Activated T-helper 17 cell treated with anti-CD3 and anti-CD28 coated beads, Interleukin-2, amount 50 U/mL, for 72 hours (primary cell): Measurements from ENCODE around the gene VPS4B. TPM values are rescaled to one million over a fixed set of nuclear protein-coding genes. Genes with fewer than 3 reads are reported as not detected.

Experiments used
- ATAC-seq: fragments of 150-1000 bp; cut with Tn5 transposase; replicated peaks from 2 replicates; pipeline ENCODE4 v1.10.0; 2021; ENCODE audit warnings: mild to moderate bottlenecking, moderate library complexity
- H3K27ac Mint-ChIP-seq: one replicate; pipeline ENCODE4 v1.8.0; 2022; ENCODE audit warnings: mixed read lengths
- H3K27me3 Mint-ChIP-seq: one replicate; pipeline ENCODE4 v1.8.0; 2022; ENCODE audit warnings: mixed read lengths
- H3K36me3 Mint-ChIP-seq: one replicate; pipeline ENCODE4 v1.8.0; 2022; ENCODE audit warnings: low read depth, mild to moderate bottlenecking, mixed read lengths
- H3K4me1 Mint-ChIP-seq: one replicate; pipeline ENCODE4 v1.8.0; 2022; ENCODE audit warnings: mixed read lengths
- H3K4me3 Mint-ChIP-seq: one replicate; pipeline ENCODE4 v1.8.0; 2022; ENCODE audit warnings: mild to moderate bottlenecking, mixed read lengths
- H3K9me3 Mint-ChIP-seq: one replicate; pipeline ENCODE4 v1.8.0; 2022; ENCODE audit warnings: mixed read lengths
- total RNA-seq, 2 donors: library from RNA; stranded (reverse); gene quantifications; one replicate each; pipeline ENCODE4 v1.2.3, GENCODE V29; 2022

Gene VPS4B
- total RNA-seq, 2 donors from 2014 or later, result 63.8 to 72.3 TPM

DNA sequence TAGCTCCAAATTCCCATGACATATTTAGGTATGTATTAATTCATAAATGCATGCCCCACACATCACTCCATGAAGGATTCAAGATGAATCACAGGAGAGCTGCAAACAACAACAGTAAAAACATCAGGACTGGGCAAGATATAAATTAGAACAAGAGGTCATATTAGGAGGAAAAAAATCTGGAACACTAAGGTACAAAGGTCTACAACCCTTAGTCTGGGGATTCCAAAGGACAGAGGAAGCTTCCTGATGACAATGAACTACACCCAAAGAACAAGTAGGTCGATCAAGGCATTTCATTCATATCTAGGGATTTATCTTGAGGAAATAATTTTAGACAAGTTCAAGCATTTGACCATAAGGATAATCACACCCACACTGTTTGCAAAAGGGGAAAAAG is 14.5 kb downstream of the VPS4B start:
- H3K4me1 Mint-ChIP-seq, result peaks cover 26% of the 10 kb centered on the region
- H3K4me3 Mint-ChIP-seq, result no peak overlapping the region
- ATAC-seq, result no peak
- no peaks in the 10 kb centered on the region for H3K9me3 Mint-ChIP-seq
- H3K27ac Mint-ChIP-seq, result peak overlapping the region; percentile 37
- peaks cover 92% of the 10 kb centered on the region for H3K36me3 Mint-ChIP-seq
- H3K27me3 Mint-ChIP-seq, result no peaks in the 10 kb centered on the region

DNA sequence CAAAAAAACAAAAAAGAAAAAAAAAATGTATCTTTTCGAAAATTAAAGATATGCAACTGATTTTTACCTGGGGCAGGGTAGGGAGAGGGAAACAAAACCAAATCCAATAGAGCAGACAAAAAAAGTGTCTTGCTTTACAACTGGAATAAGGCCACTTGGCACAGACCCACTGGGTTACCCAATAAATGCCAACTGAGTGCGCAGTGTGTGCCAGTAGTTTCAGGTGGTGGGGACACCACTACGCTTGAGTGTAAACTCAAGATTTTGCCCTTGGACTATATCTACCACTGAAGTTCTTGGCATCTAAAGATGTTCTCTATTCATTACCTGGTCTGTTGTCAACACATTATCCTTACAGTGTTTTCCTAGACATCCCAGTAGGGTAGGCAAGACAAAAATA is 16.3 kb downstream of the VPS4B start:
- no peak overlapping the region for H3K4me3 Mint-ChIP-seq
- no peaks in the 10 kb centered on the region for H3K9me3 Mint-ChIP-seq
- H3K36me3 Mint-ChIP-seq, result peaks cover 98% of the 10 kb centered on the region
- no peaks in the 10 kb centered on the region for H3K27me3 Mint-ChIP-seq
- no peak for ATAC-seq
- H3K4me1 Mint-ChIP-seq, result peaks cover 25% of the 10 kb centered on the region
- no peak overlapping the region for H3K27ac Mint-ChIP-seq

DNA sequence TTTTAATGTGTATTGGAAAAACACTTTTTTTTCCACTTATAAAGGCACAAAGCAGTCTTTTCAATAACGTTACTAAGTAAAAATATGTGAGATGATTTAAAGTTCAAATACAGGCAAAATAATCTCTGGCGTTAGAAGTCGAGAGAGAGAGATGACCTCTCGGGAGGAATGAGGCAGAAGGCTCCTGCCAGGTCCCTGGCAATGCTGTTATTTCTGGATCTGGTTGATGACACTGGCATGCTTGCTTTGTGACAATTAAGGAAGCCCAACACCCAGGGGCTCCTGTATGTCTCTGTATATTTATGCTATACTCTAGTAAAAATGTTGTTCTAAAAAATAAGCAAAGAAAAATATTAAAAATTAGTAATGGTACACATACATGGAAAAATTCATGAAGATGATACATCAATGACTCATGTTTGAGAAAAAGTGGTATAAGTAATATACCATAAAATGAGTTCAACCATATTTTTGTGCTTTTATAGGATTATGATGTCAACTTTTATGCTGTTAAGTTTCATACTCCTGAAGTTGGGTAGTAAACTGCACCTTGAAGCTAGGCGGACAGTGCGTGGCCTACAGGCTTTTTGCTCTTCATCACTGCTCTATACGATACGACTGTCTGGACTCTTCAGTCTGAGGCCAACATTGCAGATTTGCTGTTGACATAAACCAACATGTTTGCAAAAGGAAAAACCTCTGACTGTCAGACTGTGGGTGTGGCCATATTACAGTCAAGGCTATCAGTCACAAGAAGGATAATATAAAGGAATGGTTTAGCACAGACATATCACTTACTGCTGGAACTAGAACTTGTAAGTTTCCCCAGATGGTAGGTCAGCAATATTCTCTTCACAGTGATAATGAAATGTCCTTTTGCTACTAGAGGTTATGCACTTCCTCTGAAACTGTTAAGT is 19.8 kb downstream of the VPS4B start:
- Mint-ChIP-seq H3K4me3 (no peak overlapping the region), H3K4me1 (peaks cover 13% of the 10 kb centered on the region), H3K36me3 (peaks cover 98% of the 10 kb centered on the region), H3K27ac (peak overlapping the region; percentile 62), H3K9me3 (no peaks in the 10 kb centered on the region), H3K27me3 (no peaks in the 10 kb centered on the region)
- ATAC-seq, result peak; percentile 18

DNA sequence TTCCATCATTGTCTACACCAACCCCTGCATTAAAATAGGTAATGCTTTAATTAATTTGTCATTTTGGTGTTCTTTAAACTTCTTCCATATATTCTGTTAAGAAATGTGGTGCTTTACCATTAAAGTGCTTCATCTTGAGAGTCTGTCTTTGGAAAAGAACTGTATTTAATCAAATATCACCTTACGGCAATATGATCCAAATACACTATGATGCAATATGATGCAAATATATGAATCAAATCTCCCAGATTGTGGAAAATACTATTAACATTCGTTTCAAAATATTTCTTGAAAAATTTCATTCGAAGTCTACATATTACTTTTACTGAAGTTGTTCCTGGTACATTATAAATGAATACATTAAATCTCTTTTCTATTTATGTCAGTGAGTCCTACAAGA is 23.0 kb downstream of the VPS4B start:
- ATAC-seq, result no peak
- Mint-ChIP-seq H3K36me3 (peaks cover 100% of the 10 kb centered on the region), H3K27ac (peak overlapping the region; percentile 90), H3K27me3 (no peaks in the 10 kb centered on the region), H3K4me3 (peak overlapping the region; percentile 71), H3K9me3 (no peaks in the 10 kb centered on the region), H3K4me1 (peaks cover 13% of the 10 kb centered on the region)

DNA sequence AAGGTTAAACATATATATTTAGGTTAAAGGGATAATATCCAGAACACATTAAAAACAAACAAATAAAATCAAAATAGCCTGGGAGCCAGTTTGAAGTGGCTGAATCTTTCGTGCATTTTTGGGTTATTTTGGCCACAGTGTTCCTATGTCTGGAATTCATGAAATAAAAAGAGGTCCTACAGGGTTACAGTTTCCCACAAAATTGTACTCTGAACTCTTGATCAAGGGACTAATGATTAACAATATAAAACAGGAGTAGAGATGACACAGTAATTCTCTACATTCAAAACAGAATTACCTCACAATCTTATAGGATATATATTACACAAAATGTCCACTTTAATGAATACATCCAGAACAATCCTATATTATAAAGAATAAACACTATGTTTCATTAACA is 24.9 kb downstream of the VPS4B start:
- no peaks in the 10 kb centered on the region for H3K27me3 Mint-ChIP-seq
- no peak overlapping the region for H3K27ac Mint-ChIP-seq
- H3K4me1 Mint-ChIP-seq, result peaks cover 9% of the 10 kb centered on the region
- H3K4me3 Mint-ChIP-seq, result no peak overlapping the region
- no peaks in the 10 kb centered on the region for H3K9me3 Mint-ChIP-seq
- no peak for ATAC-seq
- H3K36me3 Mint-ChIP-seq, result peaks cover 97% of the 10 kb centered on the region

DNA sequence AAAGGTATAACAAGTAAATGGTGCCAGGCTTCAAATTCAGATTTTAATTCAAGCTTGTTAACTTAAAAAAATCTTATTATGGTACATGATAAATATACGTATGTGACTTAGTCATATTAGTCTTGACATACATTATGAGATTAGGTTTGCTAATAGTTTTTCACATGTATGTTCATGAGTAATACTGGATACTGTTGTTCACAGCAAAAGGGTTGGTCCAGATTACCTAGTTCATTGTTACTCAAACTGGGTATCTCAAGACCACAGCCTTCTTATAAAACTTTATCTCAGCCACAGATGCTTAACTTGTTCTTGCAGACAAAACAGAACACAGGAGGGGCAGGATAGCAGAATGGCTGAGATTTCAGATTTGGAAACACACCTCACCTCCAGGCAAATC is 26.8 kb downstream of the VPS4B start:
- H3K9me3 Mint-ChIP-seq, result no peaks in the 10 kb centered on the region
- H3K4me1 Mint-ChIP-seq, result peaks cover 8% of the 10 kb centered on the region
- H3K27ac Mint-ChIP-seq, result no peak overlapping the region
- ATAC-seq, result no peak
- H3K27me3 Mint-ChIP-seq, result no peaks in the 10 kb centered on the region
- peaks cover 94% of the 10 kb centered on the region for H3K36me3 Mint-ChIP-seq
- no peak overlapping the region for H3K4me3 Mint-ChIP-seq

DNA sequence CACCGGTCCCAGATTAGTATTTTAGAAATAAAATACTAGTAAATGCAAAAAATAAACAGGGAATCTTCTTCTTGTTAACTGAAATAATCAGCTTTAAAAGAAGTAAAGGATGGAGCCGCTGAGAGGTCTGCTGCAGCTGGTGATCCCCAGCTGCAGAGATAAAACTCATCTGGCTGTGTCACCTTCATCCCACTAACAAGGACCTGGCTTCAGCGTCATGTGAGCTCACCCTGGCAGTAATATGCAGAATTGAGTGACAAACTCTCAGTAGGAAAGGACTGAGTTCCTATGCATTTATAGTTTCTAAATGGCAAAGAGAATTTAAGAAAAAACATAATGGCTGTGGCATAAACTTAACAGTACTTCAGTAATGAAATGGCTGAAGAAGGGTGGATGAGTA is 27.3 kb downstream of the VPS4B start:
- no peaks in the 10 kb centered on the region for H3K27me3 Mint-ChIP-seq
- peaks cover 3% of the 10 kb centered on the region for H3K4me1 Mint-ChIP-seq
- no peak overlapping the region for H3K4me3 Mint-ChIP-seq
- H3K36me3 Mint-ChIP-seq, result peaks cover 94% of the 10 kb centered on the region
- no peak for ATAC-seq
- no peak overlapping the region for H3K27ac Mint-ChIP-seq
- no peaks in the 10 kb centered on the region for H3K9me3 Mint-ChIP-seq

DNA sequence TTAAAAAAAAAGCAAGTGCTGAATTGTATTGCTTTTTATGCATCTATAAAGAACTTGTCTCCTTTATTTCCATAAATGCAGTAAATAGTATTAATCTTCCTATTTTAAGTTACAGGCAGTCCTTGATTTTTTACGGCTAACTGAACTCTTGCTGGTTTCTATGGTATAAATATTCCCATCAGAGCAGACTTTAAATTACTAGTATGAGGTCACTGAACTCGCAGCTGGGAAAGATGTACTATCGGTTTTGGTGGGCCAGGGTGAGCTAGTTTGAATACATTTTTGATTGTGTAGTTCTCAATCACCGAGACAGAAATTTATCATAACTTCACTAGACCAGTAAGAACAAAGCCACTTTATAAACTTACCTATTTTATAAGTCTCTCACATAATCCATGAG is 34.4 kb downstream of the VPS4B start:
- Mint-ChIP-seq H3K27me3 (no peaks in the 10 kb centered on the region), H3K9me3 (no peaks in the 10 kb centered on the region), H3K36me3 (peaks cover 53% of the 10 kb centered on the region), H3K4me1 (no peaks in the 10 kb centered on the region), H3K27ac (no peak overlapping the region), H3K4me3 (no peak overlapping the region)
- ATAC-seq, result no peak

DNA sequence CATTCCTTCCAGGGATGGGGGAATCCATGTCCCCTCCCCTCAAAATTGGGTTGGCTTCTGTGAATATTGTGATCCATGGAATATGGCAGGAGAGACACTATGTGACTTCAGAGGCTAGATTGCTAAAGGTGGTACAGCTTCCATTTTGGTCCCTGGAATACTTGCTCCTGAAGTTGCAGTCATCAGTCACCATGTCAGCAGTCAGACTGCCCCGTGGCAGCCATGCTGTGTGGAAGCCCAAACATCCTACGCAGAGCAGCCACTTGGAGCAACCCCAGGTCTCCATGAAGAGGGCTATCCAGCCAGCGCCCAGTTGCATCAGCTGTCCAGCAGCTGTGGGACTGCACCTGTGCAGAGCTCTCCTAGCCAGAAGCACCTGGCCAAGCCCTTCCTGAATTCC is 39.4 kb downstream of the VPS4B start:
- no peak overlapping the region for H3K27ac Mint-ChIP-seq
- H3K27me3 Mint-ChIP-seq, result no peaks in the 10 kb centered on the region
- no peak for ATAC-seq
- H3K4me1 Mint-ChIP-seq, result peaks cover 17% of the 10 kb centered on the region
- H3K9me3 Mint-ChIP-seq, result no peaks in the 10 kb centered on the region
- peaks cover 8% of the 10 kb centered on the region for H3K36me3 Mint-ChIP-seq
- H3K4me3 Mint-ChIP-seq, result no peak overlapping the region

DNA sequence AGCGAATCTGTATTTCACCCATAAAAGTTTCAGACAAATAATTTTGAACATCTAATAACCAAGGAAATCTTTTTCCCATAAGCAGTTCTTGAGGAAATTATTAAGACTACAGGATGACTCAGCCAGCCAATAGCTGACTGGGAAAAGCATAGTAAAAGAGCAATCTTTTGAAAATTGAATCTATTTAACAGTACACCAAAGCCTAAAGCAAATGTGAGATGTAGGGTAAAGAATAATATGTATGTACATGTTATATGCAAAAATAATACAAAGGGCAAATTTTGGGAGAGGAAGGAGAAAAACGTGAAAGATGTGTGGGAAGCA is 42.7 kb downstream of the VPS4B start:
- H3K36me3 Mint-ChIP-seq, result no peaks in the 10 kb centered on the region
- peak; percentile 12 for ATAC-seq

DNA sequence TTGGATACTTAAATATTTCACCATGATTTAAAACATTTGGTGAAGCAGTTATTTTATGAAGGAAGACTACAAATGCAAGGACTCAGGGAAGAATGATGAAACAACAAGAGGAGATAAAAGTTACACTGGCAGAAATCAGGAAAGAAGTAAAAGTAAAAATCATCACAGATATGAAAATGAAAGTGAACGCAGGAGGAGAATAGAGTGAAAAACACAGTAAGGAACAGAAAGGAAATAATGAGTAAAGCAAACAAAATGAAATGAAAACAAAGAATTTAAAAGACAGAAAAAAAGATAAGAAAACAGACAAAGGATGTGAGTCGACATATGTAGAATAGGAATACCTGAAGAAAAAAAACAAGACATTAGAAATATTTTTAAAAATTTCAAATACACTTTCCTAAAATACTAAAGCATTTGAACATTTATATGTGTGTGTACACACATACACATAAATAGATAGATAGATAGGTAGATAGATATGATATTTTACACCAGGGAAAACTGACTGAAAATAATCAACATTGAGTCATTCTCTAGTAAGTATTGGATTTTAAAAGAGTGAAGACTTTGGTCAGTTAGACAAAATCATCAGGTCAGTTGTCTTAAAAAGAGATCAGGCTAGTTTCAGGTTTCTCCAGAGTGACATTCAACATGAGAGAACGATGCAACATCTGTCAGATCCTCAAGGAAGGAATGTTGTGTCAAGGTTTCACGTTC is 43.2 kb downstream of the VPS4B start:
- H3K36me3 Mint-ChIP-seq, result no peaks in the 10 kb centered on the region
- peak overlapping the region; percentile 68 for H3K27ac Mint-ChIP-seq
- H3K9me3 Mint-ChIP-seq, result no peaks in the 10 kb centered on the region
- peak; percentile 75 for ATAC-seq
- H3K4me3 Mint-ChIP-seq, result peak overlapping the region; percentile 57
- H3K27me3 Mint-ChIP-seq, result no peaks in the 10 kb centered on the region
- H3K4me1 Mint-ChIP-seq, result peaks cover 17% of the 10 kb centered on the region

More for the DNA sequence above, 42.7 kb downstream of the VPS4B start:
- Mint-ChIP-seq H3K9me3 (no peaks in the 10 kb centered on the region), H3K27ac (peak overlapping the region; percentile 68), H3K4me3 (peak overlapping the region; percentile 57), H3K27me3 (no peaks in the 10 kb centered on the region), H3K4me1 (peaks cover 17% of the 10 kb centered on the region)

DNA sequence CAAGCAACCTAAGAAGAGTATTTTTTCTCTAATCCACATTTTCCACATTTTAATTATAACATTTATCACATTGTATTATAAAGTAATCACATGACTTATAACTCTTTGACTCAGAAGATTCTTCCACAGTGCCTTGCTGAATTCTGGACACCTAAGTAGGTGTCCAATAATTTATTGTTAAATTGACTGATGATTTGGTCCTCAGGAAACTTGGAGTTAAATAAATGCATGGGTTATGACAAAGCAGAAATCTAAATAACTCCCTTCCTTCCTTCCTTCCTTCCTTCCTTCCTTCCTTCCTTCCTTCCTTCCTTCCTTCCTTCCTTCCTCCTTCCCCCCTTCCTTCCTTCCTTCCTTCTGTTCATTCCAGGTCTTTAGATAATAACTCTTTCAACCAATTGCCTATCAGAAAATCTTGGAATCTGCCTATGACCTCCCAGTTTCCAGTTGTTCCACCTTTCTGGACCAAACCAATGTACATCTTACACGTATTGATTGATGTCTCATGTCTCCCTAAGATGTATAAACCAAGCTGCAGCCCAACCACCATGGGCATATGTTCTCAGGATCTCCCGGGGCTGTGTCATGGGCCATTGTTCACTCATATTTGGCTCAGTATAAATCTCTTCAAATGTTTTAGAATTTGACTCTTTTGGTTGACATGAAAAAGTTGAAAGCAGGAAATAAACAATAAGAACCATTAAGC is 44.8 kb downstream of the VPS4B start:
- Mint-ChIP-seq H3K36me3 (no peaks in the 10 kb centered on the region), H3K9me3 (no peaks in the 10 kb centered on the region), H3K4me1 (peaks cover 17% of the 10 kb centered on the region), H3K27me3 (no peaks in the 10 kb centered on the region), H3K4me3 (no peak overlapping the region), H3K27ac (no peak overlapping the region)
- no peak for ATAC-seq

DNA sequence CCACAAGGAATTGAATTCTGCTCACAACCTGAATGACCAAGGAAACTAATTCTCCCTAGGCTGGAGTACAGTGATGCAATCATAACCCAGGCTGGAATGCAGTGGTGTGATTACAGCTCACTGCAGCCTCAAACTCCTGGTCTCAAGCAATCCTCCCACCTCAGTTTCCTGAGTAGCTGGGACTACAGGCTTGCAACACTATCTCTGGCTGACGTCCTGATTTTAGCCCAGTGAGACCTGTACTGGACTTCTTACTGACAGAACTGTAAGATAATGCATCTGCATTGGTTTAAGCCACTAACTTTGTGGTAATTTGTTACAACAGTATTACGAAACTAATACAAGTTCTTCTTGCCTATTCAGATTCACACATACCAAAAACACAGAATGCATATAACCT is 45.7 kb downstream of the VPS4B start:
- H3K27me3 Mint-ChIP-seq, result no peaks in the 10 kb centered on the region
- H3K27ac Mint-ChIP-seq, result no peak overlapping the region
- peaks cover 17% of the 10 kb centered on the region for H3K4me1 Mint-ChIP-seq
- no peaks in the 10 kb centered on the region for H3K36me3 Mint-ChIP-seq
- no peak for ATAC-seq
- no peak overlapping the region for H3K4me3 Mint-ChIP-seq
- H3K9me3 Mint-ChIP-seq, result no peaks in the 10 kb centered on the region

DNA sequence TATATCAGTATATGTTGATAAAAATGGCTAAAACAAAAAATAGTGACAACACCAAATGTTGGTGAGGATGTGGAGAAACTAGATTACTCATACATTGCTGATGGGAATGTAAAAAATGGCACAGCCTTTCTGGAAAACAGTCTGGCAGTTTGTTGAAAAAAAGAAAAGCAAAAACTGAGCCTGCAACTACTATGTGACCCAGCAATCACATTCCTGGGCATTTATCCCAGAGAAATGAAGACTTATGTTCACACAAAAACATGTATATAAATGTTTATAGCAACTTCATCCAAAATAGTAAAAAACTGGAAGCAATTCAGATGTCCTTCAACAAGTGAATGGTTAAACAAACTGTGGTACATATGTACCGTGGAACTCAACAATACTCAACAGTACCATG is 47.7 kb downstream of the VPS4B start:
- Mint-ChIP-seq H3K4me1 (peaks cover 9% of the 10 kb centered on the region), H3K4me3 (no peak overlapping the region), H3K36me3 (no peaks in the 10 kb centered on the region), H3K9me3 (no peaks in the 10 kb centered on the region), H3K27me3 (no peaks in the 10 kb centered on the region), H3K27ac (no peak overlapping the region)
- ATAC-seq, result no peak

DNA sequence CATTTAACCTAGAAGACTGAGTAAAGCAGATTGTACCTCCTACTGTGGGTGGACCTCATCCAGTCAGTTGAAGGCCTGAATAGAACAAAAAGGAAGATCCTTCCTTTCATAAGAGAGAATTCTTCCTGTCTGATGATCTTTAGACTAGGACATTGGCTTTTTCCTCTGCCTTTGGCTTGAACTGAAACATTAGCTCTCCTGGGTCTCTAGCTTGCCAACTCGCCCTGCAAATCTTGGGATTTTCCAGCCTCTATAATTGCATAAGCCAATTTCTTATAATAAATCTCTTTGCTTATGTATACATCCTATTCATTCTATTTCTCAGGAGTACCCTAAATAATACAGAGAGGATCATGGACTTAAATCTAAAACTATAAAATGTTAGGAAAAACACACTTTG is 49.1 kb downstream of the VPS4B start:
- Mint-ChIP-seq H3K27ac (no peak overlapping the region), H3K4me3 (no peak overlapping the region), H3K36me3 (no peaks in the 10 kb centered on the region), H3K9me3 (peaks cover 4% of the 10 kb centered on the region), H3K27me3 (no peaks in the 10 kb centered on the region), H3K4me1 (peaks cover 9% of the 10 kb centered on the region)
- ATAC-seq, result no peak
